Endodermal cell (in vitro differentiated cells): ENCODE data around the gene TMEM237. TPM values are rescaled to one million over a fixed set of nuclear protein-coding genes. Genes with fewer than 3 reads are reported as not detected.

Experiments used
- DNase-seq: peaks from one replicate; pipeline ENCODE4 v3.0.0-alpha.2; 2017
- H3K27ac ChIP-seq: 2 replicates; pipeline ENCODE4 v1.5.1; 2013; ENCODE audit warnings: mild to moderate bottlenecking, low read depth, low read length, moderate library complexity
- H3K27me3 ChIP-seq: 2 replicates; pipeline ENCODE4 v1.6.1; 2013; ENCODE audit warnings: mild to moderate bottlenecking, low read length, moderate library complexity; ENCODE audit not compliant: insufficient read depth, control insufficient read depth, poor library complexity, severe bottlenecking
- H3K36me3 ChIP-seq: 2 replicates; pipeline ENCODE4 v1.7.0; 2013; ENCODE audit warnings: mild to moderate bottlenecking, low read length, moderate library complexity; ENCODE audit not compliant: control insufficient read depth, insufficient read depth
- H3K4me1 ChIP-seq: one replicate; pipeline ENCODE4 v1.7.0; 2013; ENCODE audit warnings: low read length; ENCODE audit not compliant: control insufficient read depth, insufficient read depth
- H3K4me3 ChIP-seq: 2 replicates; pipeline ENCODE4 v1.5.1; 2013; ENCODE audit warnings: mild to moderate bottlenecking, low read length, moderate library complexity
- H3K9ac ChIP-seq: 2 replicates; pipeline ENCODE4 v1.6.1; 2013; ENCODE audit warnings: mild to moderate bottlenecking, low read length, moderate library complexity; ENCODE audit not compliant: poor library complexity, severe bottlenecking; ENCODE audit errors: extremely low read depth
- H3K9me3 ChIP-seq: 2 replicates; pipeline ENCODE4 v1.6.1; 2013; ENCODE audit warnings: mild to moderate bottlenecking, low read length, moderate library complexity; ENCODE audit not compliant: control insufficient read depth
- H3K27ac Mint-ChIP-seq: 2 replicates; pipeline ENCODE4 v1.8.0; 2020; ENCODE audit warnings: mixed read lengths
- H3K27me3 Mint-ChIP-seq: 2 replicates; pipeline ENCODE4 v1.8.0; 2021; ENCODE audit warnings: mild to moderate bottlenecking, mixed read lengths; ENCODE audit not compliant: insufficient read depth
- H3K36me3 Mint-ChIP-seq: 2 replicates; pipeline ENCODE4 v1.8.0; 2020; ENCODE audit warnings: low read depth, mixed read lengths
- H3K4me1 Mint-ChIP-seq: 2 replicates; pipeline ENCODE4 v1.8.0; 2020; ENCODE audit warnings: mixed read lengths
- H3K4me3 Mint-ChIP-seq: 2 replicates; pipeline ENCODE4 v1.8.0; 2020; ENCODE audit warnings: mild to moderate bottlenecking, moderate library complexity, mixed read lengths
- H3K9me3 Mint-ChIP-seq: 2 replicates; pipeline ENCODE4 v1.8.0; 2020; ENCODE audit warnings: mild to moderate bottlenecking, mixed read lengths
- WGBS, 2 experiments: methylation state at CpG; one replicate each; pipeline versions ENCODE4 v1.1.5 to v1.1.7; 2013; ENCODE audit warnings: missing lambda C conversion rate in 2 of 2, mixed read lengths in 1 of 2; ENCODE audit not compliant: insufficient coverage in 1 of 2, insufficient read length in 1 of 2; 5-methylcytosine and 5-hydroxymethylcytosine counted together
- total RNA-seq, 2 donors: library from RNA; stranded (reverse); fragmentation: NEBNext Ultra II Directional in 1 of 2; extraction: Animal tissue kit (Norgen Biotek cat#: 25700) in 1 of 2; gene quantifications; 2 replicates in 1 of 2; 3 replicates in 1 of 2; pipeline ENCODE4 v1.2.1, GENCODE V29; 2021
- TF ChIP-seq, protein P1 (sequence below): fragments of 200-600 bp; sonication (generic); conservative IDR thresholded peaks from 2 replicates; pipeline ENCODE4 v1.5.0; 2021; ENCODE audit warnings: antibody characterized with exemption, mild to moderate bottlenecking

The TMEM237 gene
- total RNA-seq, 2 donors from 2014 or later = 40.3 to 49.3 TPM

DNA sequence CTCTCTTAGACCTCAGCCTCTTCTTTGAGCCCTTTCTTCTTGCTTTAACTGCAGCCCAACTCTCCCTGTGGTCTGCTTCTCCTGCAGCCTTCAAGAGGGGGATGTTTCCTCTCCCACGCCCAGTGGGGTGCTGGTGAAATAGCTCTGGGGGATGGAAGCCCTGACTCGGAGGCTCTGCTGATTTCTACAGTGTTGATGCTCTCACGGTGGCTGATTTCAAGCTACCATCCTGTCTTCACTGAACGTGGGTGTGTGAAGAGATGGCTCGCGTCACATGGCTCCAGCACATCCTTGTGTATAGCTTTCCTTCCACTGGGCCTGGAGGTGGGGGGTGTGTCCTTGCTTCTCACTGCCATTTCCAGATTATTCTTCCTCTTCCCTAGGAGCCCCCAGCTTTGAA, 35.1 kb upstream of the TMEM237 start:
- no peaks in the 10 kb centered on the region for H3K27me3 ChIP-seq
- H3K27ac ChIP-seq = no peak overlapping the region
- DNase-seq = no peak
- Mint-ChIP-seq H3K27me3 (no peaks in the 10 kb centered on the region), H3K9me3 (no peaks in the 10 kb centered on the region), H3K4me3 (no peak overlapping the region), H3K36me3 (no peaks in the 10 kb centered on the region), H3K27ac (no peak overlapping the region), H3K4me1 (peaks cover 6% of the 10 kb centered on the region)
- TF ChIP-seq, protein P1, sequence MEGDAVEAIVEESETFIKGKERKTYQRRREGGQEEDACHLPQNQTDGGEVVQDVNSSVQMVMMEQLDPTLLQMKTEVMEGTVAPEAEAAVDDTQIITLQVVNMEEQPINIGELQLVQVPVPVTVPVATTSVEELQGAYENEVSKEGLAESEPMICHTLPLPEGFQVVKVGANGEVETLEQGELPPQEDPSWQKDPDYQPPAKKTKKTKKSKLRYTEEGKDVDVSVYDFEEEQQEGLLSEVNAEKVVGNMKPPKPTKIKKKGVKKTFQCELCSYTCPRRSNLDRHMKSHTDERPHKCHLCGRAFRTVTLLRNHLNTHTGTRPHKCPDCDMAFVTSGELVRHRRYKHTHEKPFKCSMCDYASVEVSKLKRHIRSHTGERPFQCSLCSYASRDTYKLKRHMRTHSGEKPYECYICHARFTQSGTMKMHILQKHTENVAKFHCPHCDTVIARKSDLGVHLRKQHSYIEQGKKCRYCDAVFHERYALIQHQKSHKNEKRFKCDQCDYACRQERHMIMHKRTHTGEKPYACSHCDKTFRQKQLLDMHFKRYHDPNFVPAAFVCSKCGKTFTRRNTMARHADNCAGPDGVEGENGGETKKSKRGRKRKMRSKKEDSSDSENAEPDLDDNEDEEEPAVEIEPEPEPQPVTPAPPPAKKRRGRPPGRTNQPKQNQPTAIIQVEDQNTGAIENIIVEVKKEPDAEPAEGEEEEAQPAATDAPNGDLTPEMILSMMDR = no peak
- no peaks in the 10 kb centered on the region for H3K36me3 ChIP-seq
- 51 to 88% methylated on average over 3 to 6 of the region's 6 CpGs for WGBS, 2 experiments
- H3K4me1 ChIP-seq = no peaks in the 10 kb centered on the region
- H3K4me3 ChIP-seq = no peak overlapping the region
- no peak overlapping the region for H3K9ac ChIP-seq
- H3K9me3 ChIP-seq = no peaks in the 10 kb centered on the region

DNA sequence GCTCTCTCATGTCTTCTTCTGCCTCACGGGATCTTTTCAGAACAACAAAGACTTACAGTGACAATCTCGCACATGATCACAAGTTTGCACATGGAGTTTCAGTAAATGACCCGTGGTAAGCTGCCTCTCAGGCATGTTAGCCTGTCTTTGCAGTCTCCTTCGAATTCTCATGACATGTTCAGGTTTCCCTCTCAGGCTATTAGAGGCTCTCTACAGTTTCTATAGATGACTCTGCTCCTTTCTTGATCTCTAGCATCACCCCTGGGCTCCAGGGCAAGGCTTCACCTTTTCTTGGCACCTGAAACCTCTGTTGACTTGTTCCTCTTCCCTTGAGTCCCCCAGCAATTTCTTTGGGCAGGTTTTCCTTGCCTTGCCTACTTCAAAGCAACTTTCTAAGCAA, 32.2 kb upstream of the TMEM237 start:
- Mint-ChIP-seq H3K4me1 (peaks cover 6% of the 10 kb centered on the region), H3K4me3 (no peak overlapping the region), H3K27me3 (no peaks in the 10 kb centered on the region), H3K9me3 (peaks cover 8% of the 10 kb centered on the region), H3K27ac (no peak overlapping the region), H3K36me3 (no peaks in the 10 kb centered on the region)
- H3K9ac ChIP-seq = no peak overlapping the region
- DNase-seq = no peak
- H3K27ac ChIP-seq = no peak overlapping the region
- no peaks in the 10 kb centered on the region for H3K9me3 ChIP-seq
- TF ChIP-seq, protein P1 = no peak
- no peaks in the 10 kb centered on the region for H3K4me1 ChIP-seq
- WGBS, 2 experiments = 90 to 94% methylated on average over 4 of the region's 4 CpGs
- no peaks in the 10 kb centered on the region for H3K36me3 ChIP-seq
- H3K27me3 ChIP-seq = no peaks in the 10 kb centered on the region
- no peak overlapping the region for H3K4me3 ChIP-seq

DNA sequence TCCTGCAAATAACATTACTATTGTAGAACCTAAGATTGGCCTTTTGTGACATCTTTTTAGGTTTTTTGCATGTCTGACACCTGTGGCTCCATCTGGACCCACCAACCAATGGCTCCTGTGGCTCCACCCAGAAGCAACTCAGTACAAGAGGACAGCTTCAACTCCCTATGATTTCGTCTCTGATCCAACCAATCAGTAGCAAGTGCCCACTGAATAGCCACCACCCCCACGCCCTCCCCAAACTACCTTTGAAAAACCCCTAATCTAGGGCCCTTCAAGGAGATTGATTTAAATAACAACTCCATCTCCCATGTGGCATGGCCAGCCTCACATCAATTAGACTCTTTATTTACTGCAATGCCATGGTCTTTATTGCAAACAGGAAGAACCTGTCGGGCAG, 31.5 kb upstream of the TMEM237 start:
- Mint-ChIP-seq H3K4me3 (no peak overlapping the region), H3K36me3 (no peaks in the 10 kb centered on the region), H3K27ac (no peak overlapping the region), H3K27me3 (no peaks in the 10 kb centered on the region), H3K9me3 (peaks cover 8% of the 10 kb centered on the region), H3K4me1 (peaks cover 6% of the 10 kb centered on the region)
- Histone ChIP-seq H3K4me1 (no peaks in the 10 kb centered on the region), H3K27ac (no peak overlapping the region), H3K4me3 (no peak overlapping the region), H3K27me3 (no peaks in the 10 kb centered on the region), H3K36me3 (no peaks in the 10 kb centered on the region), H3K9ac (no peak overlapping the region), H3K9me3 (no peaks in the 10 kb centered on the region)
- peak; percentile 63 for DNase-seq
- TF ChIP-seq, protein P1 = no peak
- 75 to 83% methylated on average over 3 of the region's 3 CpGs for WGBS, 2 experiments
